Activated naive CD4-positive, alpha-beta T cell (primary cell): ENCODE results near the gene BTBD10.

Experiments used
- DNase-seq, 4 experiments: peaks; one replicate each; lab custom pipeline; 2025; lab: John Stamatoyannopoulos, UW

The BTBD10 gene

DNA sequence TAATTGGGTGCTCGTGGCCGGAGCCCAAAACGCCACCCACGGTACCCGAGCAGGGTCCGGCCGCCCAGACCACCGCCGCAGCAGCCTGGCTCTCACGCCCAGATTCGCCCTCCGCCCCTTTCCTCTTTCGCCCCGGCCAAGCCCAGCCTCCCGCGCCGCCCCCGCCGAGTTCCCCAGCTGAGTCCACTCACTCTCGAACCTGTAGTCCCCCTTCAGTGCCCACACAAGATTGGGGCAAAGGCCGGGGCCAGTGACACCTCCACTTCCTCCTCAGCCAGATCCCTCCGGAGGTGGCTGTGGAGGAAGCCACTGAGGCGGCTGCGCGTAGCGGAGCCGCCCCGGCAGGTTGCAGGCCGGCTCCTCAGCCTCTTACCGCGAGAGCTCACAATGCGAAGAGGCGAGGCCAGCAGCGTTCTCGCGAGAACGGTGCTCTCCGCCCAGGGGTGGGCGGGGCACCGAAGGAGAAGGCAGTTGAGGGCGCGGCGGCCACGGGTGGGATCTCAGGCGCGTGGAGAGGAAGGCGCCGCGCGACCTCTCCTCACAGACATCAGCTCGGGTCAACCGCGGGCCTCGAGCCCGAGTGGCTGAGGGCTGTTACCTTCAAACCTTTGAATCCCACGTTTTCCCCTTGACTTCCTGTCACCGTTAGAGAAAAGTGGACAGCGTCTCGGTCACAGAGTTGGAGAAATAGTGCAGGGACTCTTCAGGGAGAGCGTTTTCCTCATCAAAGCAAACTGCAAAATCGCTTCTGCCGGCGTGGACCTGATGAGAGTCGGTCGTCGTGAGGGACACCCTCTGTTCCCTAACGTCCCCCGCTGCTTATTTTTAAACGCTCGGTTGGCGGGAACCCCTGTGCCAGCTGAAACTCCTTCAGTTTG, at the start of gene BTBD10:
BTBD10 (minus strand) TSS at position 322 of the 878 bp plus-strand sequence. CDS start 18,098 bp downstream, outside the sequence.
- DNase-seq, result peak; percentile 70 to 87 (median 76)

DNA sequence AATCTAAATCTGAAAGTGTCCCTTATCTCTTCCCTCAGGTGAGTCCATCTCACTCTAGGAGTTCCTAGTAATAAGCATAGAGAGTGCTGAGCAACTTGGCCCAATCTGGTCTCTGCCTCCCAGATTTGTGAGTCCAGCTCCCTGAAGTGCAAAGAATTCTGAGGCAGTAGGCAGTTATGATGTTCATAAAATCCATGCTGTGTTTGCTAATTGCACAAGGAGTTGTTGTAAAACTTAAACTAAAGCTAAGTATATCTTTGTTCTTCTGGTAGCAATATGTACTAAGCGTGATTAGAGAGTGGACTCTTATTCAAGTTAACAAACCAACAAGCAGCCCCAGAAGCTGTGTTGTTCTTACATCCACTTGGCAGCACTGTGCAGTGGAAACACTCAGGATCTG, 40.4 kb upstream of the BTBD10 start:
- no peak for DNase-seq

DNA sequence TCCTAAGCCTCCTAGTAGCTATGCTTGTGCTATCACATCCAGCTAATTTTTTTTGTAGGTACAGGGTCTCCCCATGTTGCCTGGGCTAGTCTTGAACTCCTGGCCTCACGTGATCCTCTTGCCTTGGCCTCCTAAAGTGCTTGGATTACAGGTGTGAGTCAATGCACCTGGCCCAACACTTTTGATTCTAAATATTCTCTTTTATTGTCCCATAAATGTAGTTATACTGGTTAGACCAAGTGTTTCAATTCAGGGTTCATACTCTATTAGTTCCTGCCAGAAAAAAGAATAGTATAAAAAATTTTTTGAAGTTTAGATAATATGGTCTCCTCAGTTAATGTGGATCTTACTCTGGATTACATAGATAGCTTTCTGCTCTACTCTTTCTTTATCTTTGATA, 39.5 kb upstream of the BTBD10 start:
- DNase-seq, result no peak

DNA sequence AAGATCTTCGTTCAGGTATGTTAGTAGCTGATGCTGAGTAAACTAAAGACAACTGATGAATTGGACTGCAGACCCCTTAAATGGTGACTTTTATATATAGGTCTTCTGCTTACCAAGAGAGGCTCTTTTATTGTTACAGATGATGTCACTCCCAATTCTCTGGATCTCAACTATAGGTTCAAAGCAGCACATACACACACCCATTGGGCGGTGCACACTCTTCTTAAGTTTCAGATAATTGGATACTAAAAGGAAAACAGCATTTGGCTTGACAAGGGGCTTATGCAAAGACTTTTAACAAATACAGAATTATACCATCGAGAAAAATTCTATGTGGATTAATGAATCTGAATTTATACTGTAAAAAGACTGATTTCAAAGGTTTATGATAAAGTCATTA, 32.9 kb upstream of the BTBD10 start, which contains the start of gene PTH:
PTH (minus strand) TSS at position 69 of the 400 bp plus-strand sequence. CDS start 3,142 bp downstream, outside the sequence.
- no peak for DNase-seq

DNA sequence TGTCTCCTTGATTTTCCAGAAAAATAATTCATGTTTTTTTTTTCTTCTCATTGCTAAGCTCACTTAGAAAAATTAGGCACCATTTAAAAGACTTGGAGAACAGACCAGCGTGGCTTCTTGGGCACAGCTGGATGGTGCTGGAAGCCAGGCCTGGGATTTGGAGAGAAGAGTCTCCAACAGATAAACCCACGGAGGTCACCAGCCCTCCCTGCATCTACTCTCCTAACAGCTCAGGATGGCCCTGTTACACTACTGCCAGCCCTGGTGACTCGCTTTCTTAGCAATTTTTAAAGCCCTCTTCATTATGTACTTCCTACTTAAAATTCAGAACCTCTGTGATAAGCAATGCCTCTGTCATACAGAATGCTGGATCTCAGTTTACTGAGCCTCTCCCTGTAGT, 31.0 kb upstream of the BTBD10 start:
- no peak for DNase-seq

DNA sequence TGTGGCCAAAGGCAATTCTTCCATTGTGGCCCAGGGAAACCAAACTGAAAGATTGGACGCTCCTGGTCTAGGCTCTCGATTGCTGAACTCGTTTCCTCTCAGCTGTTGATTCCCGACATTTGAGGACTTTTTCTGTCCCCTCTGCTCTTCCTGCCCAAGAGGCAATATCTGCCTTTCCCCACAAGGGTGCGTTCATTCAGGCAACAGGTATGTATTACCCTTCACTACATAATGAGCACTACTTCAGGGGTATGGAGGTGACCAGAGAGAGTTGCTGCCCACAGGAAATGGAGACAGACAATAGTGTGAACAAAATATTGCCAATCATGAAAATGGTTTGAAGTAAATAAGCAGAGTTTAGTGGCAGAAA, 24.6 kb upstream of the BTBD10 start:
- DNase-seq, result no peak

DNA sequence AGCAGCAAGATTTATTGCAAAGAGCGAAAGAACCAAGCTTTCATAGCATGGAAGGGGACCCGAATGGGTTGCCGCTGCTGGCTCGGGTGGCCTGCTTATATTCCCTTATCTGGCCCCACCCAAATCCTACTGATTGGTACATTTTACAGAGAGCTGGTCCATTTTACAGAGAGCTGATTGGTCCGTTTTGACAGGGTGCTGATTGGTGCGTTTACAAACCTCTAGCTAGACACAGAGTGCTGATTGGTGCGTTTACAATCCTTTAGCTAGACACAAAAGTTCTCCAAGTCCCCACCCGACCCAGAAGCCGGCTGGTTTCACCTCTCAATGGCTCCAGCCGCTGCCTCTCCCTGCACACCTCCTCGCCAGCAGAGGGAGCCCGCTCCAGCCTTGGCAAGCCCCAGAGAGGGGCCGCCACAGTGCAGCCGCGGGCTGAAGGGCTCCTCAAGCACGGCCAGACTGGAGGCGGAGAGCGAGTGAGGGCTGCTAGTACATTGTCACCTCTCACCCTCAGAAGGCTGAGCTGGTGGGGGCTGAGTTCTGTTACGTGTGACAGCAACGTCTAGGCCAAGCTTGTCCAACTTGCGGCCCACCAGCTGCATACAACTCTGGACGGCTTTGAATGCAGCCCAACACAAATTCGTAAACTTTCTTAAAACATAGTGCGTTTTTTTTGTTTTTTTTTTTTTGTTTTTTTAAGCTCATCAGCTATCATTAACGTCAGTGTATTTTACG, 24.1 kb upstream of the BTBD10 start:
- DNase-seq, result peak in 3 of 4 experiments; percentile 8 to 57 (median 21)

DNA sequence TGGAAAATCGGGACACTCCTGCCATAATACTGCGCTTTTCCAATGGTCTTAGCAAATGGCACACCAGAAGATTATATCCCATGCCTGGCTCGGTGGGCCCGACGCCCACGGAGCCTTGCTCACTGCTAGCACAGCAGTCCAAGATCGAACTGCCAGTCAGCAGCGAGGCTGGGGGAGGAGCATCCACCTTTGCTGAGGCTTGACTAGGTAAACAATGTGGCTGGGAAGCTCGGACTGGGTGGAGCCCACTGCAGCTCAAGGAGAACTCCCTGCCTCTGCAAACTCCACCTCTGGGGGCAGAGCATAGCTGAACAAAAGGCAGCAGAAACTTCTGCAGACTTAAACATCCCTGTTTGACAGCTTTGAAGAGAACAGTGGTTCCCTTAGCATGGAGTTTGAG, 17.2 kb upstream of the BTBD10 start:
- no peak for DNase-seq

DNA sequence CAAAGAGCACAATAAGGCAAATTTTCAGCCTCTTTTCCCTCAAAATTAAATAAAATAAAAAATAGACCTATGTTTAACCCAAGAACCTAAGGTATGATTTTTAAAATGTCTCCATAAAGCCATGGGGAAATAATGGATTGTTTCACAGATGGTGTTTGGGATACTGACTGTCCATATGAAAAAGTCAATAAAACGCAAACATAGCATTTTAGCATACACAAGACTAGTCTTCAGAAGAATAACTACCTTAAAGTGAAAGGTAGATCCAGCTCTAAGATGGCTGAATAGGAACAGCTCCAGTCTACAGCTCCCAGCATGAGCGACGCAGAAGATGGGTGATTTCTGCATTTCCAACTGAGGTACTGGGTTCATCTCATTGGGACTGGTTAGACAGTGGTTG, 16.7 kb upstream of the BTBD10 start:
- DNase-seq, result no peak

DNA sequence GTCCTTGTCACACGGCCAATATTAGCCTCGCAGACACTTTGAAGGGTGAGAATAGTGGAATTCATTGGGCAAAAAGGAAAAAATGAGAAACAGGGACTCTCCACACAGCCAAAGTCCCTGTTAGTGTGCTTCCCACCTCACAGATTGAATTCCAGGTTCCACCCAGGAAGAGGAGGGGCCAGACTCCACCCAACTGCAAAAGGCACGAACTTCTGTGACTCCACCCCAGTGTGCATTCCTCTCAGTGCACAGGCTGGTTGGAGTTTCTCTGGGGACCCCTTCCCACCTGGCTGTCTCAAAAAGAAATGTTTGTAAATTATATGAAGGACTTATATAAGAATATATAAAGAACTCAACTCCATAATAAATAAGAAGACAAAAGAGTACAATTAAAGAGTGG, 12.1 kb upstream of the BTBD10 start:
- DNase-seq, result no peak

DNA sequence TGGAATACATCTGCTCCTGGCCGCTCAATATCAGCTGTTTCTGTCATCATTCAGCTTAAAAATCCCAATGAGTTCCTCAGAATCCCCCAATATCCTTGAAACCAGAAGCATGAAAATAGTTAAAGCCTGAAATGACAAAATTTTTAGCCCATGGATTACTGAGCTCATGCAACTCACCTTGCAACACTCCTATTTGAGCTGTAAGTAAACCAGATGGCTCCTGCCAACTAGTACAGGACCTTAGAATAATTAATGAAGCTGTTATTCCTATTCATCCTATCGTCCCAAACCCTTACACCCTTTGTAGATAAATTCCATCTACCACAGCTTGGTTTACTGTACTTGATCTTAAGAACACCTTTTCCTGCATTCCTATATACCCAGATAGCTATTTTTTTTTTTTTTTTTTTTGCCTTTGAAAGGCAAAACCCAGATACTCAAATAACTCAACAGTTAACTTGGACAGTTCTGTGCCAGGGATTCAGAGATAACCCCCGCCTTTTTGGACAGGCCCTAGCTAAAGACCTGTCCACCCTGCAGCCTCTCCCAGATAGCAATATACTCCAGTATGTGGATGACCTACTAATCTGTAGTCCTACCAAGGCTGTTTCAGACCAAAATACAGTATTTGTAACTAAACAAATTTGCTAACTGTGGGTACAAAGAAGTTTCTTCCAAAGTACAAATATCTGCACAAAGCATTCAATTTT, 10.1 kb upstream of the BTBD10 start:
- DNase-seq, result no peak

DNA sequence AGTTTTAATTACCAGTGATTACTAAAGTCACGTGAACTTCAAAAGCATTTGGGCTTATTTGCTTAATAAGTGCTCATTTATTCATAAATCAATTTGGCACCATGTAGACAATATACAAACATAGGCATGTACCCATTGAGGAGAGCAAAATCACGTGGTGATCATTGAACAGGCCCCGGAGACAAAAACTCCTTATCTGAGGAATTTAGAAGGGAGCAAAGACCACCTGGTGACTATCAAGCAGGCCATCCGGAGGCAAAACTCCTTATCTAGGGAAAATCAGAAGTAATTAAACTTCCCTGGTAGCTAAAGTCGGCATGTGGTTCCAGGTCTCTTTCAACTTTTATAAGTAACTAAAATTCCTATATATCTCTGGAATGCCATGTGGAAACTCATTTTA, 5.7 kb upstream of the BTBD10 start:
- DNase-seq, result no peak

DNA sequence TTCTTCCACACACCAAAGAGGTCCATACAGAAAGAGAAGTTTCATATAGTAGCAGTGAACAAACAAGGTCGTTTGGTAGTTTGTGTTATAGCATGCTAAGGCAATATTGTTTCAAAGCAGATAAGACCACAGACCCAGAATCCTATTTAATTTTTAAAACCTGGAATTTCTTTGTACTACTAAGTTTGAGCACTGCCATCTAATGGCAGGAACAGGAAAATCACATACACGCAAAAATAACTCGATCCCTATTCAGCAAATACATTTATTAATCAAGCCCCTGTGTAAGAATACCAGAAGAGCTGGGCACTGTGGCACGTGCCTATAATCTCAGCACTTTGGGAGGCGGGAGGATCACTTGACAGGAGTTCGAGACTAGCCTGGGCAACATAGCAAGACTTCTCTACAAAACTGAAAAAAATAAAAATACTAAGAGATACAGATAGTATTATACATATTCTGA, 2.9 kb upstream of the BTBD10 start:
- DNase-seq, result no peak

DNA sequence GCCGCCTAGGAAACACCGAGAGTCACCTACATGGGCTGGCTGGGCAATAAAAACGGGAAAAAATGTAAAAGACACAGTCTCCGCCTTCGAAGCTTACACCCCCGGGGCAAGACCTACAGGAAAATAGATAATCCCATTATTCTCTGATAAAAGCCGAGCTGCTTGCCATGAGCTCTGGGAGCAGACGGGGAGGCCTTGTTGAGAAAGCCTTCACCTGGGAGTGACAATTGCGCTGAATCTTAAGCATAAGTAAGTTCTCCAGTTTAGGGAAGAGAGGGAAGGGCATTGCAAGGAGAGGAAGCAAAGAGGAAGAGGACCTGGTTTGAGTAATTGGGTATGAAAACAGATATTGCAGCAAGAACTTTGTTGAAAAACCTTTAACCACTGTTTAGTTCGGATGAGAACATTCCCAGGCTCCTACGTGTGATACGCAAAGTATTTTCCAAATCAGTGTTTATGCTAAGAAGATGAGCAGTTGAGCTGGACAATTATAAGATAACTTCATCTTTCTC, 813 bp upstream of the BTBD10 start:
- no peak for DNase-seq

DNA sequence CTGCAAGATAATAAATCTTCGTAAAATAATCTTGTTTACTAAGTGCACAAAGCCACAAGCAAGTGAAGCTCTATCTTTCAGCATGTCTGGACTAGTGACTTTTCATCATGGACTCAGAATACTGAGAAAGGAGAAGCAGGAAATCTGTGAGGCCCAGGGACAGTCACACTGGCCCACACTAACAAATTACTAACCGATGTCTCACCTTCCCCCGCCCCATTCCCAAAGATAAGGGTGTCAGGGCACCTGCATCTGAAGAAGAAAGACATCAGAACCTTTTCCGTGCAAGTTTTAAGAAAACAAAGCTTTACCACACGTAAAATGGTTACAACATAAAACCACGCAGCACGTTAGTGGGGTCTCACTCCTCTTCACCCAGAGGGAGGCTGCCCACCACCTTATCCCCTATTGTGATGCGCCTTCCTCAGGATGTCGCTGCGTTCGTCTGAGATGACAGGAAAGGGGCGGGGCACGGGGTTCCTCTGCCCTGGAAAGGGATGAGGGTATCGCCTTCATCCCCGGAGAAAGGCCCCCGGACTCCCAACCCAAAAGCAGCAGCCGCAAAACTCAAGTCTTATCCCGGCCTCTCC, 616 bp downstream of the BTBD10 start:
- peak in 2 of 4 experiments; percentile 33 to 44 for DNase-seq

DNA sequence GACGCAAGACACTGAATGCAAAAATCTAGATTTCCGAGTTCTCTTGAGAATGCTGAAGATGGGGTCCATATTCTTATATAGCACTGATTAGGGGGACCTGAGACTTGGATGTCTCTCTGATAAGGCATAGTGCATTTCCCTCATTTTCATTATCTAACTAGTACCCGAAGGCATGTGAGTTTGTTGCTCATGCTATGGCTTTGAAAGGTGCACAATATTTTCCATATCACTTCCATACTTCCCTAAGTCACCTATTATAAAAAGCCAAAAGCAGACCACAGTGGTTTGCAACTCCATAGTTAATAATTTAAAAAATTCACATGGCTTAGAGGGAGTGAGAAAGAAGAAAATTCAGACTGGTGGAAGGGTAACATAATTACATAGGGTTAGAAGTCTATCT, 1.7 kb downstream of the BTBD10 start:
- DNase-seq, result no peak

DNA sequence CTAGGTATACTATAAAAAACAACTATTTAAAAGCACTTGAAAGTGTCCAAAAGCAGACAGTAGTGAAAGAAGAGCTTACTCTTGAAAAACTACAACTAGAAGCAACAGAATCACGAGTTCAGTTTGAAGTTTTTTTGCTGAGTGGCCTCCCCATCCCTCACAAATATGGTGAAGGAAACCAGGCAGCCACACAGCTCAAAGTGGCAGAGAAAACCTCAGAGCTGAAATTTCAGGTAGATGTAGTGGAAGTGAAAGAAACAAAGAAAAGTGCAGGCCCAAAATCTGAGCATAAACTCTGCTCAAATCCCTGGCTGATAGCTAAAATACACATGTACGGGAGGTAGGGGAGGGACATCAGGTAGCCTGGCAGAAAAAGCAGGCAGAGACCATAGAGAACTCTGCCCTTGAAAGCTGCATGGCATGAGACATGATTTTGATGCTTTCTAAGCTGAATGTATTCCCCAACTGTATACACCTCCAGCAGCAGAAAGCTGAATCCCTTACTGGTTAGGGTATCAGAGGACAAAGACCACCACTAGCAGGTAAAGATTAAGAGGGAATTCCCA, 12.1 kb downstream of the BTBD10 start:
- no peak for DNase-seq

DNA sequence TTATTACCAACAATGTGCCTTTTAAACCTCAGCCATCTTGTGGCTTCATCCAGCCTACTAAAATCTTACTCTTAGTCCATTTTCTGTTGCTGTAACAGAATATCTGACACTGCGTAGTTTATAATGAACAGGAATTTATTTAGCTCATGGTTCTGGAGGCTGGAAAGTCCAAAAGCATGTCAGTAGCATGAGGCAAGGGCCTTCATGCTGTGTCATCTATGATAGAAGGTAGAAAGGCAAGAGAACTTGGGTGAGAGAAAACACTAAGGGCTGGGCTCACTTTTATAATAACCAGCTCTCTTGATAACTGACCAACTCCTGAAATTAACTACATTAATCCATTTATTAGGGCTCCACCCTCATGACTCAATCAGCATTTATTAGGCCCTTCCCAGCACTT, 13.5 kb downstream of the BTBD10 start:
- no peak for DNase-seq

DNA sequence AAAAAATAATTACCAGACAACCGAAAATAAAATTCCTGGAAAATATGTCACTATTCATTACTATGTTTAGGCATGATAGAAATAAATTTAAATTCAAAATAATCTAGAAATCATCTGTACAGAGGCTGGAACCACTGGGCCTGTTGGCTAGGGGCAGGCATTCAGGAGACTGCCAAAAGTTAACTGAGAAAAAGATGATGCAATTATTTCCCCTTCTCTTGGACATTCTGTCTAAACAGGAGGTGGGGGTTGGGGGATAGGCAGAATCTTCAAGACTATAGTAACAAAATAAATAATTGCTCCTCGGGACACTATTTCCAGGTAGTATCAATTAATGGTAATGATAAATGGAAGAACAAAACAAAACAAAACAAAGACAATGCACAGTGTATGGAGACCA, 14.1 kb downstream of the BTBD10 start:
- no peak for DNase-seq

DNA sequence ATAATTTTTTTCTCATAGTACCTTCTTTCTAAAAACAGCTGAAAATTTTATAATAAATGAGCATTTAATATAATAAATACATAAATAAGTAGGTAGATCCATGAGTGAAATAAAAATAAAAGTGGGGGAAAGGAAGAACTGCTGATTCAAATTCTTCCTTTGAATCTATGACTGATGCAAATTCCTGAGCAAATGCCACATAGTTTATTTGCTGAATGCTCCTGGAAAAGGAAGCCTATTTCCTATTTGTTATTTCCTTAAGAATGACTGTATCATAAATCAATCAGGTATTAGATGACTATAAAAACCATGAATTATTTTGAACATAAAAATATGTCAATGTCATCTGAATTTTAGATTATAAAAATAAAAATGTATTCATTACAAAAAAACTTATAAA, 16.6 kb downstream of the BTBD10 start:
- DNase-seq, result no peak

DNA sequence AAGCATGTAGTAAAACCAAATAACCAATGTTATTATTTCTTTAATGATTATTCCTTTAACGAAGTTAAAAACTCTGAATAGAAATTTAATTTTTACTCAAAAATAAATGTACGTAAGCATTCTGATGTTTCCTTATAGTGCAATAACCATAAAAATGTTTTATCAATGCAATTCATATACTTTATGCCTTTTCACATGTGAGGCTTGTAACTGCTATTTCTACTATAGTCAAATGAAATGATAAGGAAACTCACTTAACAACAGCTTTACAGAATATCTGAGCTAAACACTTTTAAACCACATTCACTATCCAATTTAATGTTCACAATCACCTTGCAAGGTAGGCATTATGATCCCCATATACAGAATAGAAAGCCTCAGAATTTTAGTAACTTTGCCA, 17.4 kb downstream of the BTBD10 start:
- no peak for DNase-seq
